D721Med (cell line): ENCODE measurements around the gene RNU2-1.

Experiments
- DNase-seq: peaks from one replicate; pipeline ENCODE4 v3.0.0; 2011; ENCODE audit warnings: low spot score; ENCODE audit not compliant: insufficient read length
- FAIRE-seq: peaks from 2 replicates; lab custom pipeline; 2011; peaks lifted over from hg19 to GRCh38; lab: Jason Lieb, UNC
- TF ChIP-seq, protein P1 (sequence below): IDR thresholded peaks from 2 replicates; pipeline ENCODE4 v1.5.1; 2012; ENCODE audit warnings: mild to moderate bottlenecking, control low read depth; ENCODE audit not compliant: insufficient read depth; ENCODE audit errors: missing control alignments

RNU2-1 gene

DNA sequence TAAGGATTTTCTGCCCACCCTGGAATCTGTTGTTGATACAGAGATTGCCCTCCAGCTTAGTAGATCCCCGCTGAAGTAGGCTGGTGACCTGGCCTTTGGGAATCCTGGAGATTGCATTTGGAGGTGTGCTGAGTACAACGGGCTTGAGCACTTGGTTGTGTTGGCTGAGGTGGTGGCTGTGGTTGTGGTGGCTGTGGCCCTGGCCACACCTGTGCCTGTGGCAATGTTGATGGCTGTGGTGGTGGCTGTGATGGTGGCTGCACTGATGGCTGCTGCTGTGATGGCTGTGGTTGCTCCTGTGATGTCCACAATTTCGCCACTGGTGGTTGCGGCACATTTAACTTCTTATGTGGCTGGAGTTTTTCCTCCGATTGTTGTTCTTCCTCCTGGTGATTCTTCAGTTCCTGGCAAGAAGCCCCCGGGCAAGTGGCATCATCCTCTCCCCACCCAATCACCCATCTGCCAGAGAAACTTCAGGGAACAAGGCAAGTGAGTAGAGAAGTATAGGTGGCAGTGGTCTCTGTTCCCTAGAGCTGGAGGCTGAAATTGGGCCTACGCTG lies 9.6 kb downstream of the RNU2-1 start:
- no peak for FAIRE-seq
- DNase-seq = no peak
- TF ChIP-seq, protein P1, sequence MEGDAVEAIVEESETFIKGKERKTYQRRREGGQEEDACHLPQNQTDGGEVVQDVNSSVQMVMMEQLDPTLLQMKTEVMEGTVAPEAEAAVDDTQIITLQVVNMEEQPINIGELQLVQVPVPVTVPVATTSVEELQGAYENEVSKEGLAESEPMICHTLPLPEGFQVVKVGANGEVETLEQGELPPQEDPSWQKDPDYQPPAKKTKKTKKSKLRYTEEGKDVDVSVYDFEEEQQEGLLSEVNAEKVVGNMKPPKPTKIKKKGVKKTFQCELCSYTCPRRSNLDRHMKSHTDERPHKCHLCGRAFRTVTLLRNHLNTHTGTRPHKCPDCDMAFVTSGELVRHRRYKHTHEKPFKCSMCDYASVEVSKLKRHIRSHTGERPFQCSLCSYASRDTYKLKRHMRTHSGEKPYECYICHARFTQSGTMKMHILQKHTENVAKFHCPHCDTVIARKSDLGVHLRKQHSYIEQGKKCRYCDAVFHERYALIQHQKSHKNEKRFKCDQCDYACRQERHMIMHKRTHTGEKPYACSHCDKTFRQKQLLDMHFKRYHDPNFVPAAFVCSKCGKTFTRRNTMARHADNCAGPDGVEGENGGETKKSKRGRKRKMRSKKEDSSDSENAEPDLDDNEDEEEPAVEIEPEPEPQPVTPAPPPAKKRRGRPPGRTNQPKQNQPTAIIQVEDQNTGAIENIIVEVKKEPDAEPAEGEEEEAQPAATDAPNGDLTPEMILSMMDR = no peak

DNA sequence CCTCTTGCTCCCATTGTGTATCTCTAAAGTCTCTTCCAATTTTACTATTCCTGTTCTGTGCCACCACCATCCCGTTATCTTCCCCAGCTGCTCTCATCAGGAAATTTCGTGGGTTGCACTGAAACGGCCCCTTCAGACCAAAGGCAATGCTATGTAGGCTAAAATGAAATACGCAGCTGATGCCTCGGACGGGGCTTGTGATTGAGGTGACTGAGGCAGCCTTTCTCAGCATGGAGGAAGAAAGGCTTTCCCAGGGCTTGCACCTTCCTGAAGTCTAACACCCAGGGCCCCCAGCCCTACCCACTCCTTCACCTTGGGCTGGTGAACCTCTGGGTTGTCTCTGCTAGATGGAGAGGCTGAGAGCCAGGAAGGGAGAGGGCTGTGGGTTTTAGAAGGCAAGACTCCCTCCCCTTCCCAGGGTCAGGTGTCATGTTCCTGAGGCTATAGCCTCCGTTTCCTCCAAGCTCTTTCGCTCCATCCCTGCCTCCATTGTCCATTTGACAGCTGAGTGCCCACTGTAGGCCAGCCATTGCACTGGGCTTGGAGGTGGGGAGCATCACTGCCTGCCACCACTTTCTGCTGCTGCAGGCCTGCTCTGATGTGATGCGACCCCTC lies 13.2 kb downstream of the RNU2-1 start:
- FAIRE-seq = no peak
- DNase-seq = no peak
- TF ChIP-seq, protein P1 = no peak

DNA sequence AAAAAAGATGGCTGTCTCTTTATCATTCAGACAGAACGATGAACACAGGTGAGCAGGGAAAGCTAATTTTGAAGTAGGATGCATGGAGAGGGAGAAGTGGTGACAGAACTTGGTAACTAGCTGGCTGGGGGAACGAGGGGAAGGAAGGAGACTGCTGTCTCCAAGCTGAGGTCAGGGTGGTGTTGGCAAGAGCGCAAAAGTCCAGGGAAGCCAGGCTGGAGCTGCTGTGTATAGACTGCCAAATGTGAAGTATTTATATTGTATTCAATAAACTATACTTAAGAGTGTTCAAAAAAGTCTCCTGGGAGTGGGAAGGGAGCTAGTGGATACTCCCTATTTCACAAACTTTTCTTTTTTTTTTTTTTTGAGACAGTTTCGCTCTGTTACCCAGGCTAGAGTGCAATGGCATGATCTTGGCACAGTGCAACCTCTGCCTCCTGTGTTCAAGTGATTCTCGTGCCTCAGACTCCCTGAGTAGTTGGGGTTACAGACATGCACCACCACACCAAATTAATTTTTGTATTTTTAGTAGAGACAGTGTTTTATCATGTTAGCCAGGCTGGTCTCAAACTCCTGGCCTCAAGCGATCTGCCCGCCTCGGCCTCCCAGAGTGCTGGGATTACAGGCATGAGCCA lies 13.9 kb downstream of the RNU2-1 start:
- TF ChIP-seq, protein P1 = no peak
- FAIRE-seq = no peak
- DNase-seq = no peak

DNA sequence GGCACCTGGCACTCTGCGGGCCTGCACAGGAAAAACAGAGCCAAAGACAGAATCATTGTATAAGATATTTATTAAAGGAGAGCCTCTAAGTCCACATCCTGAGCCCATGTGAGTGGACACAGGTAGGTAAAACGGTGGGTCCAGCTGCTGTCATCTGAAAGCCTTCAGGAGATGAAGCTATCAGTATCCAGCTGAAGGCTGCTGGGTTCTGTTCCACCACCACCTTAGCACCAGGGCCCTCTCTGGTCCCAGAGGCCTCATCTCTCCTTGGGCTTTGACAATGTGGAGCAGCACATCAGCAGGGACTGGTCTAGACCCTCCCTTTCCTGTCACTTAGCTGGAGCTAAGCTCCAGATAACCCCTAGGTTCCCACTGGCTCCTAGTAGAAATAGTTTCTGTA lies 14.8 kb downstream of the RNU2-1 start:
- FAIRE-seq (no peak), DNase-seq (no peak)
- TF ChIP-seq, protein P1 = no peak

DNA sequence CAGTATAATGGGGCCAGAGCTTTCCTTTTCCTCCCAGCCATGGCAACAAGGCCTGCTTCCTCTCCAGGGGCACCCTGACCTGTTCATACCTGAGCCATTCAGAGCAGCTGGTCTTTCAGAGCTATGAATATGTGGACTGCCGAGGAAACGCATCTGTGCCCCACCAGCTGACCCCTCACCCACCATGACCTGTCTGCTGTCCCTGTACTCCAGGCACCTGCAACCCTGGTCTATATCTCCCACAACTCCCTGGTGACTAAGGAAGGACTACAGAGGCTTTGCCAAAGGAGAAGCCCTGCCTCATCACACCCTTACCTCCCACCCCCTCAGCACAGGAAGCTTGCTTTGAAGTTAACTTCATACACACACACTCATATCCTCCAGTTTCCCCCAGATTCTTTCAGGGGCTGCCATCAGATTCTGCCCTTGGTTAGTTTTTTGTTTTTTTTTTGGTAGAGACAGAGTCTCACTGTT lies 16.1 kb downstream of the RNU2-1 start:
- FAIRE-seq = no peak
- DNase-seq = no peak
- TF ChIP-seq, protein P1 = no peak

DNA sequence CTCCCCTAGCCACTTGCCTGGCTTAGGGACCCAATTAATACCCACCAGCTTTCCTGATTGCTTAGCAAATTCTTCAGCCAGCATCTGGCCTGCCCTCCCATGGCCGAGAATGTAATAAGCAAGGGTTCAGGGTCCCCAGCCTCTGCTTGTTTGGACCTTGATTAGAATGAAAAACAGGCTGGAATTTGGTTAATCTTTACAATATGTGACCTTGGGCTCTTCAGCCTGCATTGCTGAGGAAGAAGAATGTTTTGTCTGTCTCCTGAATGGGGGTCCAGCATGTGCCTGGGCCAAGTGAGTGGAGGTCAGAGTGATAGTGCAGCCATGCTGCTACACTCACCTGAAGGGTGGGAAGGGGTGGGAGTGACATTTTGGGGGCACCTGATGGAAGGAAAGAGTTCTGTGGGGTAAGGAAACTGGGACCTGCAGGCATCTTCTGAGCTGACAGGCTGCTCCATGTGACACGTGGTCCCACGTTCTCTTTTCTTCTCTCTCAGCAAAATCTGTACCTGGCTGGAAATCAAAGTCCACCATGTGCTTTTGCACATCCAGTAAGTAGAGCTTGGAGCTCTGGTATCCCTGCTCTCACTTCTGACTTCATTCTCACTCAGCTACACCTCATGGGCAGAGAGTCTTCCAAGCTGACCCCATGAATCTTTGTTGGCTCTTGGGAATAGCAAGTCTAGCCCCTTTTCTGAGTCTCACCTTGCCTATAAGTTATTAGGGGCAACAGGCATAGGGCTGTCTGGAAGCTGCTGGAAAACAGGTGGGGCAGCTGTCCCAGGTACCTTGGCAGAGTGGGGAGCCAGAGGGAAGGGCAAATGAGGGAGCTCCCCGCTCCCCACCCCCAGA lies 16.8 kb downstream of the RNU2-1 start:
- DNase-seq (no peak), FAIRE-seq (no peak)
- TF ChIP-seq, protein P1 = no peak
